K562 (cell line): ENCODE data around the gene GEMIN8. TPM values are rescaled to one million over a fixed set of nuclear protein-coding genes. Genes with fewer than 3 reads are reported as not detected.

ENCODE experiments used
- ATAC-seq: fragments of 200-7000 bp; cut with Tn5 transposase; 3 replicates; pipeline ENCODE4 v1.9.1; 2020; ENCODE audit warnings: moderate library complexity
- BruUV-seq: library from RNA; stranded (reverse); fragments of 400-500 nt; replicated peaks from 2 replicates; lab custom pipeline; 2021; lab: Mats Ljungman, UMichigan
- CTCF ChIA-PET: fragments of 300-600 bp; formaldehyde crosslinking; extraction: SDS; loops from one replicate; lab custom pipeline; 2021; ENCODE audit warnings: low intra/inter-chr PET ratio; lab: Yijun Ruan, JAX
- POLR2A ChIA-PET: fragments of 300-600, 350-650 bp; sonication (Branson Sonifier 250); formaldehyde crosslinking; extraction: SDS; loops from one replicate; lab custom pipeline; 2021; ENCODE audit warnings: antibody characterized with exemption, inconsistent platforms; lab: Yijun Ruan, JAX
- DNase-seq, 4 experiments: peaks; one replicate each; pipeline versions ENCODE4 v3.0.0 to v3.0.0-alpha.2; 2011 to 2018; ENCODE audit warnings: low spot score in 3 of 4, mixed read lengths in 3 of 4; ENCODE audit errors: extremely low read depth in 1 of 4
- FAIRE-seq: peaks from 2 replicates; lab custom pipeline; 2011; peaks lifted over from hg19 to GRCh38; lab: Jason Lieb, UNC
- H2AFZ ChIP-seq: 2 replicates; pipeline ENCODE4 v1.6.0; 2011; ENCODE audit warnings: low read depth, low read length, control low read depth, inconsistent platforms
- H3K27ac ChIP-seq: fragments of 200-600 bp; 3 replicates; pipeline ENCODE4 v1.8.0; 2011; ENCODE audit warnings: low read depth, mild to moderate bottlenecking, control low read depth, inconsistent platforms, low read length, moderate library complexity, mixed read lengths; ENCODE audit errors: extremely low read depth
- H3K27me3 ChIP-seq, 2 experiments: fragments of 300-600 bp in 1 of 2; 2 replicates in 1 of 2; 3 replicates in 1 of 2; pipeline versions ENCODE4 v1.6.0 to v1.8.0; 2011; ENCODE audit warnings: inconsistent platforms in 2 of 2, low read length in 2 of 2, mild to moderate bottlenecking in 1 of 2, mixed read lengths in 1 of 2, moderate library complexity in 1 of 2; ENCODE audit not compliant: control insufficient read depth in 2 of 2, insufficient read depth in 2 of 2
- H3K36me3 ChIP-seq: fragments of 300-600 bp; 3 replicates; pipeline ENCODE4 v1.8.0; 2011; ENCODE audit warnings: mild to moderate bottlenecking, low read length, inconsistent platforms; ENCODE audit not compliant: control insufficient read depth, insufficient read depth
- H3K4me1 ChIP-seq, 2 experiments: fragments of 200-600 bp in 1 of 2; replicated peaks in 1 of 2; 2 replicates in 1 of 2; 3 replicates in 1 of 2; pipeline versions ENCODE4 v1.5.1 to v1.8.0; 2011; ENCODE audit warnings: inconsistent platforms in 2 of 2, low read length in 2 of 2, mild to moderate bottlenecking in 1 of 2, mixed read lengths in 1 of 2, moderate library complexity in 1 of 2; ENCODE audit not compliant: control insufficient read depth in 2 of 2, insufficient read depth in 2 of 2
- H3K4me2 ChIP-seq: 2 replicates; pipeline ENCODE4 v1.6.1; 2011; ENCODE audit warnings: low read length, control low read depth, inconsistent platforms, mixed read lengths; ENCODE audit not compliant: insufficient read depth
- H3K4me3 ChIP-seq: fragments of 200-600 bp; sonication (generic), shearing (Covaris generic); 2 replicates; pipeline ENCODE4 v1.5.1; 2016; ENCODE audit warnings: control low read depth, inconsistent platforms
- H3K79me2 ChIP-seq: fragments of 200-600 bp; 3 replicates; pipeline ENCODE4 v1.8.0; 2011; ENCODE audit warnings: low read length, inconsistent platforms; ENCODE audit not compliant: control insufficient read depth, insufficient read depth
- H3K9ac ChIP-seq, 2 experiments: 2 replicates each; pipeline versions ENCODE4 v1.6.0 to v1.6.1; 2011; ENCODE audit warnings: low read depth in 2 of 2, low read length in 2 of 2, control low read depth in 1 of 2, inconsistent platforms in 1 of 2, mild to moderate bottlenecking in 1 of 2, mixed read lengths in 1 of 2; ENCODE audit not compliant: insufficient read depth in 1 of 2
- H3K9me1 ChIP-seq: one replicate; pipeline ENCODE4 v1.6.0; 2011; ENCODE audit warnings: inconsistent platforms, mild to moderate bottlenecking, low read length, moderate library complexity; ENCODE audit not compliant: control insufficient read depth, insufficient read depth
- H3K9me3 ChIP-seq: replicated peaks from 2 replicates; pipeline ENCODE4 v1.5.1; 2011; ENCODE audit warnings: low read depth, low read length, inconsistent platforms; ENCODE audit not compliant: control insufficient read depth, insufficient read depth
- H4K20me1 ChIP-seq: replicated peaks from 2 replicates; pipeline ENCODE4 v1.6.1; 2011; ENCODE audit warnings: low read length, inconsistent platforms, mixed read lengths; ENCODE audit not compliant: control insufficient read depth, insufficient read depth
- GTF2B ChIP-seq: IDR thresholded peaks from 2 replicates; pipeline ENCODE4 v1.6.1; 2011; ENCODE audit not compliant: insufficient read length; ENCODE audit errors: extremely low read depth
- MCM3 ChIP-seq: fragments of 450-650 bp; IDR thresholded peaks from 2 replicates; pipeline ENCODE4 v1.6.1; 2016
- NBN ChIP-seq: fragments of 450-650 bp; IDR thresholded peaks from 2 replicates; pipeline ENCODE4 v1.6.1; 2016; ENCODE audit warnings: low read depth, mild to moderate bottlenecking
- POU5F1 ChIP-seq: fragments of 150-350 bp; IDR thresholded peaks from 2 replicates; pipeline ENCODE4 v1.6.1; 2014; ENCODE audit warnings: borderline replicate concordance, low read length, low read depth, mild to moderate bottlenecking; ENCODE audit not compliant: partially characterized antibody
- RAD21 ChIP-seq, 2 experiments: fragments of 250-450 bp in 1 of 2; fragments of 450-650 bp in 1 of 2; sonication (Bioruptor Pico) in 1 of 2; formaldehyde crosslinking in 1 of 2; IDR thresholded peaks in 1 of 2; conservative IDR thresholded peaks in 1 of 2; 2 replicates each; pipeline versions ENCODE4 v1.4.0 to v1.8.0; 2020 to 2022; ENCODE audit warnings: mild to moderate bottlenecking in 2 of 2, moderate library complexity in 1 of 2
- TAF9B ChIP-seq: fragments of 450-650 bp; IDR thresholded peaks from 2 replicates; pipeline ENCODE4 v1.6.1; 2018; ENCODE audit warnings: mild to moderate bottlenecking; ENCODE audit not compliant: partially characterized antibody
- ZBED1 ChIP-seq: IDR thresholded peaks from 2 replicates; pipeline ENCODE4 v1.6.1; 2014
- ZNF668 ChIP-seq: fragments of 250-450 bp; sonication (Bioruptor Pico); IDR thresholded peaks from 2 replicates; pipeline ENCODE4 v1.8.0; 2022; ENCODE audit warnings: mild to moderate bottlenecking, inconsistent platforms
- WGBS: fragments of 100-300 bp; shearing (Covaris generic); methylation state at CpG from one replicate; pipeline ENCODE4 v1.1.6; 2016; ENCODE audit warnings: low coverage, mixed read lengths; ENCODE audit not compliant: insufficient coverage; ENCODE audit errors: missing lambda C conversion rate; 5-methylcytosine and 5-hydroxymethylcytosine counted together
- in situ Hi-C: fragments of 300-500 bp; cut with MboI; formaldehyde crosslinking; loops from 4 replicates; pipeline ENCODE4 v1.15.0; 2018; ENCODE audit warnings: inconsistent platforms, mixed read lengths
- intact Hi-C: fragments of 100-400 bp; cut with micrococcal nuclease; formaldehyde crosslinking; loops from 2 replicates; pipeline ENCODE4 v1.14.2; 2022
- polyA plus RNA-seq, 8 experiments: library from polyadenylated mRNA; depleted of rRNA in 4 of 8; stranded (reverse) in 5 of 8; unstranded in 3 of 8; fragments of >200 nt; fragmentation: Nextera tagmentation in 2 of 8; fragmentation: Illumina TruSeq in 1 of 8; extraction: Ambion mirVana in 2 of 8; extraction: Trizol in 1 of 8; gene quantifications; 2 replicates each; pipeline versions ENCODE4 v1.2.1 to v1.2.3, GENCODE V29; 2011 to 2014; ENCODE audit warnings: inconsistent platforms in 1 of 8, missing spikeins in 1 of 8
- total RNA-seq, 7 experiments: library from RNA; depleted of rRNA in 6 of 7; stranded (reverse); fragments of >200 nt in 6 of 7; fragmentation: Illumina TruSeq in 2 of 7; extraction: Trizol in 2 of 7; gene quantifications; 2 replicates each; pipeline versions ENCODE4 v1.2.1 to v1.2.3, GENCODE V29; 2011 to 2021; ENCODE audit warnings: low replicate concordance in 1 of 7
- TF ChIP-seq, protein P1 (sequence below): sonication (generic); formaldehyde crosslinking; IDR thresholded peaks from 2 replicates; pipeline ENCODE4 v1.5.0; 2020; ENCODE audit warnings: missing genetic modification reagents

Gene GEMIN8
- total and polyA plus RNA-seq, 9 of the 15 experiments (the other 6 are each of a cell fraction or from before 2014, with no cell fraction given) = 10.9 to 29.1 (median 16.9) TPM

DNA sequence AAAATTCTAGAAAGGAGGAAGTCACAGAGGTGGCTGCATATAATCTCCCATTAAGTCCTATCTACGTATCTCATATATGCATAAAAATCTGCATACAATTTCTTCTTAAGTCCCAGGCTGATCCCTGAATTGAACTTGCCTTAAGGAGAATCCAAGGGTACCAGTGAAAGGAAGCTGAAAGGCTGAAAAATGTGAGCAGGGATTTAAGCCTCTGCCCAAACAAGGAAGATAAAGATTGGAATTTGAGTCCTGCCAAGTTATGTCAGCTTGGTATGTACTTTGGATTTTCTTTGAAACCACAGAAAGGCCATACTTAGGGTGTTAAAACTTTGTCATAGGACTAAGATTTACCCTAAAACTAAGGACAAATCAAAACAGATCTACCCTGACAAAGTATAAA is 26.5 kb upstream of the GEMIN8 start:
- CTCF ChIA-PET = no interaction called here
- TF ChIP-seq POU5F1 = no peak
- TF ChIP-seq ZBED1 = no peak
- TF ChIP-seq, protein P1, sequence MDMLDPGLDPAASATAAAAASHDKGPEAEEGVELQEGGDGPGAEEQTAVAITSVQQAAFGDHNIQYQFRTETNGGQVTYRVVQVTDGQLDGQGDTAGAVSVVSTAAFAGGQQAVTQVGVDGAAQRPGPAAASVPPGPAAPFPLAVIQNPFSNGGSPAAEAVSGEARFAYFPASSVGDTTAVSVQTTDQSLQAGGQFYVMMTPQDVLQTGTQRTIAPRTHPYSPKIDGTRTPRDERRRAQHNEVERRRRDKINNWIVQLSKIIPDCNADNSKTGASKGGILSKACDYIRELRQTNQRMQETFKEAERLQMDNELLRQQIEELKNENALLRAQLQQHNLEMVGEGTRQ = no peak
- TF ChIP-seq ZNF668 = no peak
- TF ChIP-seq RAD21 (CRISPR knock-in tag; conservative IDR thresholded peaks at IDR 0.05 in 1 of 2, IDR thresholded peaks at IDR 0.05 in 1 of 2) = no peak
- TF ChIP-seq TAF9B = no peak
- no peak for TF ChIP-seq MCM3
- no peak for TF ChIP-seq NBN
- no peak for TF ChIP-seq GTF2B
- intact Hi-C loops = no loop called here
- Histone ChIP-seq H3K79me2 (no peaks in the 10 kb centered on the region), H2AFZ (no peak overlapping the region), H3K36me3 (no peaks in the 10 kb centered on the region), H3K27me3 (no peaks in the 10 kb centered on the region; a peak in 1 of 5 replicates), H3K4me3 (no peak overlapping the region), H4K20me1 (no peaks in the 10 kb centered on the region), H3K9ac (no peak overlapping the region), H3K9me3 (no peaks in the 10 kb centered on the region), H3K4me2 (no peak overlapping the region), H3K4me1 (no peaks in the 10 kb centered on the region), H3K9me1 (no peaks in the 10 kb centered on the region), H3K27ac (no peak overlapping the region)
- in situ Hi-C loops = no loop called here
- WGBS = 25% methylated on average over 1 of the region's 1 CpG
- DNase-seq = no peak
- POLR2A ChIA-PET = no interaction called here
- BruUV-seq = no TSS peak
- no peak for FAIRE-seq
- ATAC-seq = no peak
